ENCODE data around the gene ZDHHC8. TPM values are rescaled to one million over a fixed set of nuclear protein-coding genes. Genes with fewer than 3 reads are reported as not detected.

The ZDHHC8 gene
- total and polyA plus RNA-seq, 10 of the 15 experiments (the other 5 are each of a cell fraction or from before 2014, with no cell fraction given): 0.03 to 46.3 (median 5.3) TPM

DNA sequence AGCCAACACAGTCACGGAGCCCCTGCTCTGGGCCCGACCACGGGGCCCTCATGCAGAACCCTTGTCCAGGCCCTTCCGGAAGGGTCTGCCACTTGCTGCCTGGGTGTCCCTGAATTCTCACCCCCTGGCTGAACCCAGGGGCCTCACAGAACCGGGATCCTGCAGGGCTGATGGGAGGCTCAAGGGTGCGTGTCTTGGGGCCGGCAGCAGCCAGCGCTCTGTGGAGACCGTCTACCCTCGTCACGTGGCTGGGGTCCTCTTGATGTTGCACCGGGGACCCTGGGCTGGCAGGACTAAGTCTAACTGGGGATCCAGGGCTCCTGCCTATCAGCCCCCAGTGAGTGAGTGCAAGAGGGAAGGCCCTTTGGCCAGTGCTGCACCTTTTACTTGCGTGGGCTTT lies 38.6 kb downstream of the ZDHHC8 start:
- TF ChIP-seq, protein P1, sequence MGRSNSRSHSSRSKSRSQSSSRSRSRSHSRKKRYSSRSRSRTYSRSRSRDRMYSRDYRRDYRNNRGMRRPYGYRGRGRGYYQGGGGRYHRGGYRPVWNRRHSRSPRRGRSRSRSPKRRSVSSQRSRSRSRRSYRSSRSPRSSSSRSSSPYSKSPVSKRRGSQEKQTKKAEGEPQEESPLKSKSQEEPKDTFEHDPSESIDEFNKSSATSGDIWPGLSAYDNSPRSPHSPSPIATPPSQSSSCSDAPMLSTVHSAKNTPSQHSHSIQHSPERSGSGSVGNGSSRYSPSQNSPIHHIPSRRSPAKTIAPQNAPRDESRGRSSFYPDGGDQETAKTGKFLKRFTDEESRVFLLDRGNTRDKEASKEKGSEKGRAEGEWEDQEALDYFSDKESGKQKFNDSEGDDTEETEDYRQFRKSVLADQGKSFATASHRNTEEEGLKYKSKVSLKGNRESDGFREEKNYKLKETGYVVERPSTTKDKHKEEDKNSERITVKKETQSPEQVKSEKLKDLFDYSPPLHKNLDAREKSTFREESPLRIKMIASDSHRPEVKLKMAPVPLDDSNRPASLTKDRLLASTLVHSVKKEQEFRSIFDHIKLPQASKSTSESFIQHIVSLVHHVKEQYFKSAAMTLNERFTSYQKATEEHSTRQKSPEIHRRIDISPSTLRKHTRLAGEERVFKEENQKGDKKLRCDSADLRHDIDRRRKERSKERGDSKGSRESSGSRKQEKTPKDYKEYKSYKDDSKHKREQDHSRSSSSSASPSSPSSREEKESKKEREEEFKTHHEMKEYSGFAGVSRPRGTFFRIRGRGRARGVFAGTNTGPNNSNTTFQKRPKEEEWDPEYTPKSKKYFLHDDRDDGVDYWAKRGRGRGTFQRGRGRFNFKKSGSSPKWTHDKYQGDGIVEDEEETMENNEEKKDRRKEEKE (IDR thresholded peaks at IDR 0.05): no peak
- BruUV-seq (replicated peaks): no TSS peak
- POLR2A ChIA-PET: no interaction called here
- H3K27ac ChIP-seq (ENCODE audit: control insufficient read depth, insufficient read depth): no peak overlapping the region
- H3K27me3 ChIP-seq (replicated peaks in 1 of 2; ENCODE audit: control insufficient read depth in 2 of 2, insufficient read depth in 2 of 2, low read length in 1 of 2): no peaks in the 10 kb centered on the region
- no peaks in the 10 kb centered on the region for H3K9me3 ChIP-seq (replicated peaks; ENCODE audit: control insufficient read depth, insufficient read depth, low read length)
- intact Hi-C loops (cut with micrococcal nuclease; ENCODE audit: unreplicated experiment): no loop called here
- H3K79me2 ChIP-seq (ENCODE audit: control insufficient read depth, insufficient read depth, low read length): no peaks in the 10 kb centered on the region
- RAD21 ChIA-PET (ENCODE audit: unreplicated experiment): no interaction called here
- 21% methylated on average over 13 of the region's 13 CpGs for WGBS (ENCODE audit: insufficient coverage, insufficient replicate concordance, low lambda C conversion rate, missing lambda C conversion rate)
- in situ Hi-C loops (cut with MboI): no loop called here
- DNase-seq (ENCODE audit: low read depth, low spot score) (no peak), ATAC-seq (no peak), FAIRE-seq (no peak)
- SMC1A ChIA-PET (ENCODE audit: uncharacterized antibody, unreplicated experiment): no interaction called here
- H3K4me1 ChIP-seq (ENCODE audit: control insufficient read depth, insufficient read depth, low read length): no peaks in the 10 kb centered on the region
- H4K20me1 ChIP-seq (ENCODE audit: control insufficient read depth, insufficient read depth): no peaks in the 10 kb centered on the region
- CTCF ChIA-PET: no interaction called here
- no peak overlapping the region for H3K4me3 ChIP-seq
- H2AFZ ChIP-seq (ENCODE audit: control insufficient read depth, low read depth, low read length): no peak overlapping the region
- no peak overlapping the region for H3K9ac ChIP-seq (ENCODE audit: control insufficient read depth, insufficient read depth, low read length)
- H3K4me2 ChIP-seq (ENCODE audit: control insufficient read depth, insufficient read depth): no peak overlapping the region
- no peaks in the 10 kb centered on the region for H3K36me3 ChIP-seq (ENCODE audit: control insufficient read depth in 2 of 2, insufficient read depth in 2 of 2, low read length in 1 of 2)

DNA sequence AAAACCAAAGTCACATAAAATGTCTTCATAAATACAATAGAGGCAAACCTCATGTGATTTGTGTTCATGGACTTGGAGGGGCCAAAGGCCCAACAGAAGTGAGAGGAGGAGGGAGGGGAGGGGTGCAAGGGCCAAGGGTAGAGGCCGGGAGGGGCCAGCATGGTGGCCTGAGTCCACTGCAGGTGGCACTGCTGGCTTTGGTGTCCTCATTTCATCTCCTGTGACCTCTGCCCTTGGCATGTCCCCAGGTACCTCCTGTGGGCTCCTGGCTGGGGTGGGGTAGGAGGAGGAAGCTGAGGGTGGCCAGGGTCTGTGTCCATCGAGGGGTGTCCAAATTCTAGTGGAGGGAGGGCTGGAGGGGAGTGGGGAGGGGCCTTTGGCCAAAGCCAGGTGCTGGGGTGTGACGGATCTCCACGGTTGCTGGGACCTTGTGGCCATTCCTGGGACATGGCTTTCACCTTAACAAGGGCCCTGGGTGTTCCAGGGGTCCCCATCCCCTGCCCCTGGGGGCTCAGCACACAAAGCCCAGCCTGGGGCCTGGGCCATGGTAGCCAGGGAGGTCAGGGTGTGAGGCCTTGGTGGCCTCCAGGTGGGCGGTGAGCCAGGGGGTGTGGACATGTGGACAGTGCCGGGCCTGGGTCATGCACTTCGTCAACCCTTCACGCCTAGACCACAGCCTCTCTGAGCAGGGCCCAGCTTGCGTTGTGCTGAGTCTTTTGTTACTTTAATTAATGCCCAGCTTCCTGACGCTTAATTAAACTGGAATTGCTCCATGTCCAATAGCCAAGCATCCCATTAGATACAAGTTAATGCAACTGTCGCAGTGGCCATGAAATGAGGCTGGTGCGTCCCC lies 39.9 kb downstream of the ZDHHC8 start:
- Histone ChIP-seq H3K4me3 (no peak overlapping the region), H3K27me3 (replicated peaks in 1 of 2; ENCODE audit: control insufficient read depth in 2 of 2, insufficient read depth in 2 of 2, low read length in 1 of 2) (no peaks in the 10 kb centered on the region), H3K36me3 (ENCODE audit: control insufficient read depth in 2 of 2, insufficient read depth in 2 of 2, low read length in 1 of 2) (no peaks in the 10 kb centered on the region), H3K9me3 (replicated peaks; ENCODE audit: control insufficient read depth, insufficient read depth, low read length) (no peaks in the 10 kb centered on the region), H3K4me2 (ENCODE audit: control insufficient read depth, insufficient read depth) (no peak overlapping the region), H3K4me1 (ENCODE audit: control insufficient read depth, insufficient read depth, low read length) (no peaks in the 10 kb centered on the region), H2AFZ (ENCODE audit: control insufficient read depth, low read depth, low read length) (no peak overlapping the region), H3K27ac (ENCODE audit: control insufficient read depth, insufficient read depth) (no peak overlapping the region), H4K20me1 (ENCODE audit: control insufficient read depth, insufficient read depth) (no peaks in the 10 kb centered on the region), H3K9ac (ENCODE audit: control insufficient read depth, insufficient read depth, low read length) (no peak overlapping the region), H3K79me2 (ENCODE audit: control insufficient read depth, insufficient read depth, low read length) (no peaks in the 10 kb centered on the region)
- in situ Hi-C loops (cut with MboI): no loop called here
- no peak for FAIRE-seq
- intact Hi-C loops (cut with micrococcal nuclease; ENCODE audit: unreplicated experiment): no loop called here
- POLR2A ChIA-PET: interaction anchor here (0.6 kb wide), 1 partner anchor 111 kb away, joined by 3 read pairs; no protein-coding TSS in a partner anchor
- 18% methylated on average over 12 of the region's 12 CpGs for WGBS (ENCODE audit: insufficient coverage, insufficient replicate concordance, low lambda C conversion rate, missing lambda C conversion rate)
- ATAC-seq: no peak
- CTCF ChIA-PET: no interaction called here
- RAD21 ChIA-PET (ENCODE audit: unreplicated experiment): no interaction called here
- SMC1A ChIA-PET (ENCODE audit: uncharacterized antibody, unreplicated experiment): no interaction called here
- BruUV-seq (replicated peaks): no TSS peak
- no peak for DNase-seq (ENCODE audit: low read depth, low spot score)
- TF ChIP-seq, protein P2, sequence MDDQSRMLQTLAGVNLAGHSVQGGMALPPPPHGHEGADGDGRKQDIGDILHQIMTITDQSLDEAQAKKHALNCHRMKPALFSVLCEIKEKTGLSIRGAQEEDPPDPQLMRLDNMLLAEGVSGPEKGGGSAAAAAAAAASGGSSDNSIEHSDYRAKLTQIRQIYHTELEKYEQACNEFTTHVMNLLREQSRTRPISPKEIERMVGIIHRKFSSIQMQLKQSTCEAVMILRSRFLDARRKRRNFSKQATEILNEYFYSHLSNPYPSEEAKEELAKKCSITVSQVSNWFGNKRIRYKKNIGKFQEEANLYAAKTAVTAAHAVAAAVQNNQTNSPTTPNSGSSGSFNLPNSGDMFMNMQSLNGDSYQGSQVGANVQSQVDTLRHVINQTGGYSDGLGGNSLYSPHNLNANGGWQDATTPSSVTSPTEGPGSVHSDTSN (IDR thresholded peaks at IDR 0.05; ENCODE audit: insufficient replicate concordance, low read depth, low read length): no peak
- no peak for TF ChIP-seq SPI1 (IDR thresholded peaks at IDR 0.05; ENCODE audit: borderline replicate concordance, insufficient read depth, low read depth, low read length)

All from GM12878 (cell line).